CD4-positive, alpha-beta T cell treated with Interleukin-6 for 4 hours (primary cell): ENCODE data around the gene SPON1.

Source experiments
- DNase-seq: peaks from one replicate; pipeline ENCODE4 v3.0.0-alpha.2; 2020; ENCODE audit warnings: mixed read lengths

SPON1 gene

GRCh38 chr11:14090631-14091030 is 128.1 kb downstream of the SPON1 start:
- DNase-seq = peak; percentile 58

- no peak for DNase-seq
These were observed 130.5 kb downstream of the SPON1 start for GRCh38 chr11:14093065-14093464.

- no peak for DNase-seq
These were observed 132.0 kb downstream of the SPON1 start for GRCh38 chr11:14094481-14095037.

- DNase-seq = no peak
These were observed 133.4 kb downstream of the SPON1 start for GRCh38 chr11:14095882-14096281.

GRCh38 chr11:14096606-14097005 is 134.1 kb downstream of the SPON1 start:
- DNase-seq = no peak

GRCh38 chr11:14101388-14101787 is 138.9 kb downstream of the SPON1 start:
- DNase-seq = no peak

- DNase-seq = no peak
These were observed 140.2 kb downstream of the SPON1 start for GRCh38 chr11:14102766-14103165.

GRCh38 chr11:14105446-14105845 is 142.9 kb downstream of the SPON1 start:
- no peak for DNase-seq

- no peak for DNase-seq
These were observed 144.0 kb downstream of the SPON1 start for GRCh38 chr11:14106303-14107049.

- no peak for DNase-seq
These were observed 144.5 kb downstream of the SPON1 start for GRCh38 chr11:14107050-14107430.

- no peak for DNase-seq
These were observed 147.2 kb downstream of the SPON1 start for GRCh38 chr11:14109742-14110141.

- no peak for DNase-seq
These were observed 148.1 kb downstream of the SPON1 start for GRCh38 chr11:14110629-14111028.

GRCh38 chr11:14111496-14111895 is 149.0 kb downstream of the SPON1 start:
- no peak for DNase-seq

GRCh38 chr11:14112721-14113120 is 150.2 kb downstream of the SPON1 start:
- DNase-seq = no peak

- DNase-seq = no peak
These were observed 151.7 kb downstream of the SPON1 start for GRCh38 chr11:14114269-14114668.

GRCh38 chr11:14114786-14115185 is 152.3 kb downstream of the SPON1 start:
- no peak for DNase-seq

- no peak for DNase-seq
These were observed 155.1 kb downstream of the SPON1 start for GRCh38 chr11:14117632-14118031.

- no peak for DNase-seq
These were observed 155.5 kb downstream of the SPON1 start for GRCh38 chr11:14118072-14118471.

- peak; percentile 34 for DNase-seq
These were observed 156.8 kb downstream of the SPON1 start for GRCh38 chr11:14119357-14119756.

GRCh38 chr11:14124350-14124749 is 161.8 kb downstream of the SPON1 start:
- no peak for DNase-seq

- no peak for DNase-seq
These were observed 162.4 kb downstream of the SPON1 start for GRCh38 chr11:14124886-14125285.

GRCh38 chr11:14125529-14125928 is 163.0 kb downstream of the SPON1 start:
- DNase-seq = no peak

GRCh38 chr11:14127679-14128078 is 165.2 kb downstream of the SPON1 start:
- no peak for DNase-seq

- DNase-seq = no peak
These were observed 169.8 kb downstream of the SPON1 start for GRCh38 chr11:14132312-14132711.

- DNase-seq = no peak
These were observed 170.9 kb downstream of the SPON1 start for GRCh38 chr11:14133381-14133780.
